ENCODE data around the gene LRP6.

DNA sequence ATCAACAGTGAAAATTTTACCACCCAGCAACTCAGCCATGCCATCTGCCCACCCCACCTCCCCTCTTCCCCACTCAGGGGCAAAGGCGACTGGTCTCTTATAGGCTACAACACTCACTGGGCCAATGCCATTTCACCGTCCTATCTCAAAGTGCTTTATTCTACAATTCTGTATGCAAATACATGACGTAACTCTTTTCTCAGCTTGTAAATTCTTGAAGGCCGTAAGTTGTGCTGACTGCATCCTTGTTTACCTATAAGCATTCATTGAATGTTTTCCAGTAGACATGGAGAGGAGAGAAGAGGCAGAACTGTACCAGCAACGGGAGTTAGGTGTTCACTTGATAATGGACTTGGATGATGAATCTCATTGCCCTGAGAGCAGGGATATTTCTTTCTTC is 180.5 kb downstream of the LRP6 start:
- no peak for TF ChIP-seq USF2 (CRISPR knock-in tag; IDR thresholded peaks at IDR 0.05)
- TF ChIP-seq, protein P1, sequence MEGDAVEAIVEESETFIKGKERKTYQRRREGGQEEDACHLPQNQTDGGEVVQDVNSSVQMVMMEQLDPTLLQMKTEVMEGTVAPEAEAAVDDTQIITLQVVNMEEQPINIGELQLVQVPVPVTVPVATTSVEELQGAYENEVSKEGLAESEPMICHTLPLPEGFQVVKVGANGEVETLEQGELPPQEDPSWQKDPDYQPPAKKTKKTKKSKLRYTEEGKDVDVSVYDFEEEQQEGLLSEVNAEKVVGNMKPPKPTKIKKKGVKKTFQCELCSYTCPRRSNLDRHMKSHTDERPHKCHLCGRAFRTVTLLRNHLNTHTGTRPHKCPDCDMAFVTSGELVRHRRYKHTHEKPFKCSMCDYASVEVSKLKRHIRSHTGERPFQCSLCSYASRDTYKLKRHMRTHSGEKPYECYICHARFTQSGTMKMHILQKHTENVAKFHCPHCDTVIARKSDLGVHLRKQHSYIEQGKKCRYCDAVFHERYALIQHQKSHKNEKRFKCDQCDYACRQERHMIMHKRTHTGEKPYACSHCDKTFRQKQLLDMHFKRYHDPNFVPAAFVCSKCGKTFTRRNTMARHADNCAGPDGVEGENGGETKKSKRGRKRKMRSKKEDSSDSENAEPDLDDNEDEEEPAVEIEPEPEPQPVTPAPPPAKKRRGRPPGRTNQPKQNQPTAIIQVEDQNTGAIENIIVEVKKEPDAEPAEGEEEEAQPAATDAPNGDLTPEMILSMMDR (IDR thresholded peaks at IDR 0.05), result no peak
- TF ChIP-seq ESRRA (CRISPR knock-in tag; IDR thresholded peaks at IDR 0.05; ENCODE audit: borderline replicate concordance), result no peak
- TF ChIP-seq TCF7 (CRISPR knock-in tag; IDR thresholded peaks at IDR 0.05; ENCODE audit: low read depth), result no peak
- no peak for TF ChIP-seq HMGXB4 (CRISPR knock-in tag; IDR thresholded peaks at IDR 0.05)
- TF ChIP-seq, protein P2, sequence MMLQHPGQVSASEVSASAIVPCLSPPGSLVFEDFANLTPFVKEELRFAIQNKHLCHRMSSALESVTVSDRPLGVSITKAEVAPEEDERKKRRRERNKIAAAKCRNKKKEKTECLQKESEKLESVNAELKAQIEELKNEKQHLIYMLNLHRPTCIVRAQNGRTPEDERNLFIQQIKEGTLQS (CRISPR knock-in tag; conservative IDR thresholded peaks at IDR 0.05), result no peak
- TF ChIP-seq NR2C2 (CRISPR knock-in tag; IDR thresholded peaks at IDR 0.05), result no peak
- TF ChIP-seq TEAD4 (CRISPR knock-in tag; IDR thresholded peaks at IDR 0.05), result no peak

All from WTC11 (cell line).